HEK293 (cell line): ENCODE measurements around the gene DNAJC6.

Source experiments
- CTCF ChIA-PET: fragments of 350-600 bp; formaldehyde crosslinking; extraction: SDS; loops from one replicate; lab custom pipeline; 2021; ENCODE audit warnings: antibody characterized with exemption; lab: Yijun Ruan, JAX
- POLR2A ChIA-PET: fragments of 300-600 bp; formaldehyde crosslinking; extraction: SDS; loops from one replicate; lab custom pipeline; 2020; ENCODE audit warnings: antibody characterized with exemption, inconsistent platforms; lab: Yijun Ruan, JAX
- H3K27ac ChIP-seq: fragments of 200-500 bp; sonication (Bioruptor generic); 2 replicates; pipeline ENCODE4 v1.5.1; 2014; ENCODE audit warnings: low read depth, low read length, control low read depth, inconsistent platforms; ENCODE audit errors: extremely low read depth
- H3K36me3 ChIP-seq, 2 experiments: fragments of 200-500 bp in 1 of 2; sonication (Bioruptor generic) in 1 of 2; 1 replicate in 1 of 2; 2 replicates in 1 of 2; pipeline ENCODE4 v1.5.1; 2014 to 2017; ENCODE audit warnings: inconsistent platforms in 2 of 2, low read length in 2 of 2; ENCODE audit not compliant: control insufficient read depth in 2 of 2, insufficient read depth in 1 of 2
- H3K4me1 ChIP-seq: fragments of 200-500 bp; sonication (Bioruptor generic); 2 replicates; pipeline ENCODE4 v1.5.1; 2014; ENCODE audit warnings: mild to moderate bottlenecking, low read length, inconsistent platforms; ENCODE audit not compliant: control insufficient read depth, insufficient read depth
- H3K4me3 ChIP-seq: 2 replicates; pipeline ENCODE4 v1.5.1; 2011; ENCODE audit warnings: low read depth, mild to moderate bottlenecking, control low read depth, low read length, moderate library complexity
- H3K9me3 ChIP-seq: fragments of 200-500 bp; sonication (Bioruptor generic); 2 replicates; pipeline ENCODE4 v1.5.1; 2014; ENCODE audit warnings: low read depth, low read length, inconsistent platforms; ENCODE audit not compliant: control insufficient read depth, insufficient read depth
- GLI4 ChIP-seq: fragments of 450-650 bp; formaldehyde crosslinking; IDR thresholded peaks from 2 replicates; pipeline ENCODE4 v1.5.1; 2016; ENCODE audit warnings: missing biosample characterization, missing genetic modification characterization
- GLIS1 ChIP-seq: fragments of 450-650 bp; formaldehyde crosslinking; IDR thresholded peaks from 2 replicates; pipeline ENCODE4 v1.5.1; 2016; ENCODE audit warnings: missing biosample characterization, missing genetic modification characterization
- IKZF3 ChIP-seq: fragments of 450-650 bp; IDR thresholded peaks from 2 replicates; pipeline ENCODE4 v1.5.0; 2018; ENCODE audit warnings: missing biosample characterization, mild to moderate bottlenecking, missing genetic modification characterization, moderate library complexity
- OVOL3 ChIP-seq: fragments of 450-650 bp; formaldehyde crosslinking; IDR thresholded peaks from 2 replicates; pipeline ENCODE4 v1.5.1; 2016; ENCODE audit warnings: missing biosample characterization, missing genetic modification characterization
- ZBTB20 ChIP-seq: fragments of 450-650 bp; formaldehyde crosslinking; IDR thresholded peaks from 2 replicates; pipeline ENCODE4 v1.5.1; 2016; ENCODE audit warnings: missing biosample characterization, missing genetic modification characterization
- ZFP41 ChIP-seq: fragments of 450-650 bp; formaldehyde crosslinking; IDR thresholded peaks from 2 replicates; pipeline ENCODE4 v1.5.1; 2016; ENCODE audit warnings: missing biosample characterization, missing genetic modification characterization, borderline replicate concordance
- ZNF114 ChIP-seq: fragments of 450-650 bp; formaldehyde crosslinking; IDR thresholded peaks from 2 replicates; pipeline ENCODE4 v1.5.0; 2017; ENCODE audit warnings: missing biosample characterization, missing genetic modification characterization
- ZNF132 ChIP-seq: fragments of 450-650 bp; formaldehyde crosslinking; IDR thresholded peaks from 2 replicates; pipeline ENCODE4 v1.5.1; 2017; ENCODE audit warnings: missing biosample characterization, missing genetic modification characterization, borderline replicate concordance
- ZNF157 ChIP-seq: fragments of 450-650 bp; formaldehyde crosslinking; IDR thresholded peaks from 2 replicates; pipeline ENCODE4 v1.5.1; 2016; ENCODE audit warnings: missing biosample characterization, missing genetic modification characterization
- ZNF2 ChIP-seq: fragments of 450-650 bp; formaldehyde crosslinking; IDR thresholded peaks from 2 replicates; pipeline ENCODE4 v1.5.1; 2016; ENCODE audit warnings: missing biosample characterization, missing genetic modification characterization
- ZNF24 ChIP-seq: fragments of 450-650 bp; formaldehyde crosslinking; IDR thresholded peaks from 2 replicates; pipeline ENCODE4 v1.5.1; 2016; ENCODE audit warnings: missing biosample characterization, missing genetic modification characterization
- ZNF266 ChIP-seq: fragments of 450-650 bp; formaldehyde crosslinking; IDR thresholded peaks from 2 replicates; pipeline ENCODE4 v1.5.1; 2016; ENCODE audit warnings: missing biosample characterization, missing genetic modification characterization, low read depth
- ZNF354C ChIP-seq: fragments of 450-650 bp; formaldehyde crosslinking; IDR thresholded peaks from 2 replicates; pipeline ENCODE4 v1.5.1; 2016; ENCODE audit warnings: missing biosample characterization, missing genetic modification characterization, low read depth, borderline replicate concordance
- ZNF404 ChIP-seq: fragments of 450-650 bp; formaldehyde crosslinking; IDR thresholded peaks from 2 replicates; pipeline ENCODE4 v1.5.1; 2017; ENCODE audit warnings: missing biosample characterization, missing genetic modification characterization
- ZNF423 ChIP-seq: fragments of 450-650 bp; formaldehyde crosslinking; IDR thresholded peaks from 2 replicates; pipeline ENCODE4 v1.5.1; 2016; ENCODE audit warnings: missing biosample characterization, missing genetic modification characterization
- ZNF426 ChIP-seq: fragments of 450-650 bp; formaldehyde crosslinking; IDR thresholded peaks from 2 replicates; pipeline ENCODE4 v1.5.1; 2017; ENCODE audit warnings: missing biosample characterization, missing genetic modification characterization, mild to moderate bottlenecking, inconsistent platforms, moderate library complexity
- ZNF48 ChIP-seq: fragments of 450-650 bp; formaldehyde crosslinking; IDR thresholded peaks from 2 replicates; pipeline ENCODE4 v1.5.1; 2016; ENCODE audit warnings: missing biosample characterization, missing genetic modification characterization
- ZNF560 ChIP-seq: fragments of 450-650 bp; formaldehyde crosslinking; IDR thresholded peaks from 2 replicates; pipeline ENCODE4 v1.5.1; 2017; ENCODE audit warnings: missing biosample characterization, missing genetic modification characterization, borderline replicate concordance
- ZNF610 ChIP-seq: fragments of 450-650 bp; formaldehyde crosslinking; IDR thresholded peaks from 2 replicates; pipeline ENCODE4 v1.5.1; 2016; ENCODE audit warnings: missing biosample characterization, missing genetic modification characterization, borderline replicate concordance
- ZNF623 ChIP-seq: fragments of 450-650 bp; formaldehyde crosslinking; IDR thresholded peaks from 2 replicates; pipeline ENCODE4 v1.5.1; 2016; ENCODE audit warnings: missing biosample characterization, missing genetic modification characterization
- ZNF658 ChIP-seq: fragments of 450-650 bp; formaldehyde crosslinking; IDR thresholded peaks from 2 replicates; pipeline ENCODE4; 2016; ENCODE audit warnings: missing biosample characterization, missing genetic modification characterization
- ZSCAN16 ChIP-seq: fragments of 450-650 bp; formaldehyde crosslinking; IDR thresholded peaks from 2 replicates; pipeline ENCODE4 v1.5.1; 2016; ENCODE audit warnings: missing biosample characterization, missing genetic modification characterization
- TF ChIP-seq, protein P1 (sequence below): fragments of 450-650 bp; formaldehyde crosslinking; IDR thresholded peaks from 2 replicates; pipeline ENCODE4 v1.5.1; 2017; ENCODE audit warnings: missing biosample characterization, missing genetic modification characterization
- TF ChIP-seq, protein P2 (sequence below): fragments of 450-650 bp; formaldehyde crosslinking; IDR thresholded peaks from 2 replicates; pipeline ENCODE4 v1.5.1; 2016; ENCODE audit warnings: missing biosample characterization, missing genetic modification characterization
- TF ChIP-seq, protein P3 (sequence below): fragments of 450-650 bp; formaldehyde crosslinking; IDR thresholded peaks from 2 replicates; pipeline ENCODE4 v1.5.1; 2016; ENCODE audit warnings: missing biosample characterization, missing genetic modification characterization, borderline replicate concordance
- TF ChIP-seq, protein P4 (sequence below): fragments of 450-650 bp; formaldehyde crosslinking; IDR thresholded peaks from 2 replicates; pipeline ENCODE4 v1.5.1; 2016; ENCODE audit warnings: missing biosample characterization, missing genetic modification characterization

The DNAJC6 gene

DNA sequence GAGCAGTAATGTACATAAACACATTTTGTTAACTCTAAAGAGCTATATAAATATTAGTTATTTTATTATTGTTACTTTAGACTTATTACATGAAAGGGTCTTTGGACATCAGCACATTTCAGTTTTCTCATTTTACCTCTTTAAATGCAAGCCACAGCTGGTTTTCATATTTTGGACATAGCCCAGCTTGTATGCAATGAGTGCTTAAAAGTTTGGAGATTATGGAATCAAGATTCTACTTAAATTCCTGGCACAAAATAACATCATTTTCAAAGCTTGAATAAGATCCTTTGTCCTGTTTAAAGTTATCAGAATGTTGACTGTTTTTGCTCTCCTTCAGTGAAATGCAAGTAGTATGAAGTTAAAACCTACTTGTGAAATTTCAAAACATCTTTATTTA is 95.6 kb downstream of the DNAJC6 start:
- Histone ChIP-seq H3K27ac (no peak overlapping the region), H3K4me3 (no peak overlapping the region), H3K36me3 (peaks cover 0 to 67% of the 10 kb centered on the region in 2 experiments; a peak in 1 of 3 replicates), H3K4me1 (no peaks in the 10 kb centered on the region), H3K9me3 (no peaks in the 10 kb centered on the region)
- TF ChIP-seq ZFP41 (tag by site-specific recombination), result no peak
- TF ChIP-seq ZNF560 (tag by site-specific recombination), result no peak
- no peak for TF ChIP-seq ZNF354C (tag by site-specific recombination)
- no peak for TF ChIP-seq ZNF157 (tag by site-specific recombination)
- TF ChIP-seq ZNF610 (tag by site-specific recombination), result no peak
- no peak for TF ChIP-seq ZSCAN16 (tag by site-specific recombination)
- TF ChIP-seq ZNF48 (tag by site-specific recombination), result no peak
- ChIA-PET CTCF (interaction anchor here (0.5 to 0.6 kb wide), 2 partner anchors 345 to 1041 kb away, joined by 3 to 4 read pairs; no protein-coding TSS in a partner anchor), POLR2A (no interaction called here)

DNA sequence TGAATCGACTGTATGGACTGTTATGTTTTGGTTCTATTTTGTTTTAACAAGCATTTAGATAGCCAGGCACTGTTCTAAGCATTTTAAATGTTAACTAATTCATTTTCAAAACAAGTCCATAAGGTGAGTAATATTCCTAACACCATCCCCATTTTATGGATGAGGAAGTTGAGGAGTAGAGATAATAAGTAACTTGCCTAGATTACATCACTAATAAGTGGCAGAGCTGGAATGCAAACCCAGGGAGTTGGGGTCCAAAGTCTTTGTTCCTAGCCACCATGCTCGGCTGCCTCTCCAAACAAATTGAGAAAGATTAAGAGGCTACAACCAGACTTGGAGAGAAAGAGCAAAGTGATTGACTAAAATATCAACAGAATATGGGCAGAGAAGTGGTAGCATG is 98.5 kb downstream of the DNAJC6 start:
- Histone ChIP-seq H3K27ac (no peak overlapping the region), H3K4me1 (no peaks in the 10 kb centered on the region), H3K4me3 (no peak overlapping the region), H3K9me3 (no peaks in the 10 kb centered on the region), H3K36me3 (peaks cover 0 to 58% of the 10 kb centered on the region in 2 experiments; a peak in 1 of 3 replicates)
- ChIA-PET CTCF (interaction anchor here (1.6 kb wide), 1 partner anchor 10 kb away, joined by 3 read pairs; no protein-coding TSS in a partner anchor), POLR2A (no interaction called here)
- TF ChIP-seq, protein P1, sequence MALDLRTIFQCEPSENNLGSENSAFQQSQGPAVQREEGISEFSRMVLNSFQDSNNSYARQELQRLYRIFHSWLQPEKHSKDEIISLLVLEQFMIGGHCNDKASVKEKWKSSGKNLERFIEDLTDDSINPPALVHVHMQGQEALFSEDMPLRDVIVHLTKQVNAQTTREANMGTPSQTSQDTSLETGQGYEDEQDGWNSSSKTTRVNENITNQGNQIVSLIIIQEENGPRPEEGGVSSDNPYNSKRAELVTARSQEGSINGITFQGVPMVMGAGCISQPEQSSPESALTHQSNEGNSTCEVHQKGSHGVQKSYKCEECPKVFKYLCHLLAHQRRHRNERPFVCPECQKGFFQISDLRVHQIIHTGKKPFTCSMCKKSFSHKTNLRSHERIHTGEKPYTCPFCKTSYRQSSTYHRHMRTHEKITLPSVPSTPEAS, result no peak
- no peak for TF ChIP-seq ZNF426
- TF ChIP-seq, protein P2, sequence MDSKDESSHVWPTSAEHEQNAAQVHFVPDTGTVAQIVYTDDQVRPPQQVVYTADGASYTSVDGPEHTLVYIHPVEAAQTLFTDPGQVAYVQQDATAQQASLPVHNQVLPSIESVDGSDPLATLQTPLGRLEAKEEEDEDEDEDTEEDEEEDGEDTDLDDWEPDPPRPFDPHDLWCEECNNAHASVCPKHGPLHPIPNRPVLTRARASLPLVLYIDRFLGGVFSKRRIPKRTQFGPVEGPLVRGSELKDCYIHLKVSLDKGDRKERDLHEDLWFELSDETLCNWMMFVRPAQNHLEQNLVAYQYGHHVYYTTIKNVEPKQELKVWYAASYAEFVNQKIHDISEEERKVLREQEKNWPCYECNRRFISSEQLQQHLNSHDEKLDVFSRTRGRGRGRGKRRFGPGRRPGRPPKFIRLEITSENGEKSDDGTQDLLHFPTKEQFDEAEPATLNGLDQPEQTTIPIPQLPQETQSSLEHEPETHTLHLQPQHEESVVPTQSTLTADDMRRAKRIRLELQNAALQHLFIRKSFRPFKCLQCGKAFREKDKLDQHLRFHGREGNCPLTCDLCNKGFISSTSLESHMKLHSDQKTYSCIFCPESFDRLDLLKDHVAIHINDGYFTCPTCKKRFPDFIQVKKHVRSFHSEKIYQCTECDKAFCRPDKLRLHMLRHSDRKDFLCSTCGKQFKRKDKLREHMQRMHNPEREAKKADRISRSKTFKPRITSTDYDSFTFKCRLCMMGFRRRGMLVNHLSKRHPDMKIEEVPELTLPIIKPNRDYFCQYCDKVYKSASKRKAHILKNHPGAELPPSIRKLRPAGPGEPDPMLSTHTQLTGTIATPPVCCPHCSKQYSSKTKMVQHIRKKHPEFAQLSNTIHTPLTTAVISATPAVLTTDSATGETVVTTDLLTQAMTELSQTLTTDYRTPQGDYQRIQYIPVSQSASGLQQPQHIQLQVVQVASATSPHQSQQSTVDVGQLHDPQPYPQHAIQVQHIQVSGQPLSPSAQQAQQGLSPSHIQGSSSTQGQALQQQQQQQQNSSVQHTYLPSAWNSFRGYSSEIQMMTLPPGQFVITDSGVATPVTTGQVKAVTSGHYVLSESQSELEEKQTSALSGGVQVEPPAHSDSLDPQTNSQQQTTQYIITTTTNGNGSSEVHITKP (tag by site-specific recombination), result no peak
- no peak for TF ChIP-seq ZNF404 (tag by site-specific recombination)
- no peak for TF ChIP-seq GLIS1 (tag by site-specific recombination)
- TF ChIP-seq ZNF658 (tag by site-specific recombination), result no peak
- TF ChIP-seq ZNF266 (tag by site-specific recombination), result no peak
- no peak for TF ChIP-seq ZBTB20 (tag by site-specific recombination)
- no peak for TF ChIP-seq ZNF2 (tag by site-specific recombination)
- TF ChIP-seq ZNF623 (tag by site-specific recombination), result no peak
- TF ChIP-seq IKZF3 (tag by site-specific recombination), result no peak
- TF ChIP-seq, protein P3, sequence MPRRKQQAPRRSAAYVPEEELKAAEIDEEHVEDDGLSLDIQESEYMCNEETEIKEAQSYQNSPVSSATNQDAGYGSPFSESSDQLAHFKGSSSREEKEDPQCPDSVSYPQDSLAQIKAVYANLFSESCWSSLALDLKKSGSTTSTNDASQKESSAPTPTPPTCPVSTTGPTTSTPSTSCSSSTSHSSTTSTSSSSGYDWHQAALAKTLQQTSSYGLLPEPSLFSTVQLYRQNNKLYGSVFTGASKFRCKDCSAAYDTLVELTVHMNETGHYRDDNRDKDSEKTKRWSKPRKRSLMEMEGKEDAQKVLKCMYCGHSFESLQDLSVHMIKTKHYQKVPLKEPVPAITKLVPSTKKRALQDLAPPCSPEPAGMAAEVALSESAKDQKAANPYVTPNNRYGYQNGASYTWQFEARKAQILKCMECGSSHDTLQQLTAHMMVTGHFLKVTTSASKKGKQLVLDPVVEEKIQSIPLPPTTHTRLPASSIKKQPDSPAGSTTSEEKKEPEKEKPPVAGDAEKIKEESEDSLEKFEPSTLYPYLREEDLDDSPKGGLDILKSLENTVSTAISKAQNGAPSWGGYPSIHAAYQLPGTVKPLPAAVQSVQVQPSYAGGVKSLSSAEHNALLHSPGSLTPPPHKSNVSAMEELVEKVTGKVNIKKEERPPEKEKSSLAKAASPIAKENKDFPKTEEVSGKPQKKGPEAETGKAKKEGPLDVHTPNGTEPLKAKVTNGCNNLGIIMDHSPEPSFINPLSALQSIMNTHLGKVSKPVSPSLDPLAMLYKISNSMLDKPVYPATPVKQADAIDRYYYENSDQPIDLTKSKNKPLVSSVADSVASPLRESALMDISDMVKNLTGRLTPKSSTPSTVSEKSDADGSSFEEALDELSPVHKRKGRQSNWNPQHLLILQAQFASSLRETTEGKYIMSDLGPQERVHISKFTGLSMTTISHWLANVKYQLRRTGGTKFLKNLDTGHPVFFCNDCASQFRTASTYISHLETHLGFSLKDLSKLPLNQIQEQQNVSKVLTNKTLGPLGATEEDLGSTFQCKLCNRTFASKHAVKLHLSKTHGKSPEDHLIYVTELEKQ (tag by site-specific recombination), result no peak
- no peak for TF ChIP-seq ZNF114 (tag by site-specific recombination)
- TF ChIP-seq ZNF24 (tag by site-specific recombination), result no peak
- TF ChIP-seq ZNF423 (tag by site-specific recombination), result no peak
- TF ChIP-seq ZNF132 (tag by site-specific recombination), result no peak
- TF ChIP-seq ZNF610 (tag by site-specific recombination), result no peak
- TF ChIP-seq, protein P4, sequence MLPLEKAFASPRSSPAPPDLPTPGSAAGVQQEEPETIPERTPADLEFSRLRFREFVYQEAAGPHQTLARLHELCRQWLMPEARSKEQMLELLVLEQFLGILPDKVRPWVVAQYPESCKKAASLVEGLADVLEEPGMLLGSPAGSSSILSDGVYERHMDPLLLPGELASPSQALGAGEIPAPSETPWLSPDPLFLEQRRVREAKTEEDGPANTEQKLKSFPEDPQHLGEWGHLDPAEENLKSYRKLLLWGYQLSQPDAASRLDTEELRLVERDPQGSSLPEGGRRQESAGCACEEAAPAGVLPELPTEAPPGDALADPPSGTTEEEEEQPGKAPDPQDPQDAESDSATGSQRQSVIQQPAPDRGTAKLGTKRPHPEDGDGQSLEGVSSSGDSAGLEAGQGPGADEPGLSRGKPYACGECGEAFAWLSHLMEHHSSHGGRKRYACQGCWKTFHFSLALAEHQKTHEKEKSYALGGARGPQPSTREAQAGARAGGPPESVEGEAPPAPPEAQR (tag by site-specific recombination), result no peak
- TF ChIP-seq GLI4 (tag by site-specific recombination), result no peak
- no peak for TF ChIP-seq OVOL3 (tag by site-specific recombination)
